NCI-H345 (cell line): ENCODE data around the gene GAB4.

Source experiments
- DNase-seq: peaks from one replicate; lab custom pipeline; 2025; lab: John Stamatoyannopoulos, UW

The GAB4 gene

GRCh38 chr22:16914006-16914405, 94.0 kb downstream of the GAB4 start:
- DNase-seq = no peak

- DNase-seq = no peak
Observed at GRCh38 chr22:16912281-16912680, 95.7 kb downstream of the GAB4 start.
